KMS-11 (cell line): ENCODE results near the gene STX8.
"Not testable (repeated sequence)": the region's sequence is repeated elsewhere in the genome, so short reads cannot be mapped to it uniquely, and the experiment has no call there.

Source experiments
- H2AFZ ChIP-seq: fragments of 200-600 bp; sonication (generic); 2 replicates; pipeline ENCODE4 v1.6.1; 2016; ENCODE audit warnings: antibody characterized with exemption, mixed run types, low read depth
- H3K27ac ChIP-seq: fragments of 200-600 bp; sonication (generic); 2 replicates; pipeline ENCODE4 v1.6.1; 2016; ENCODE audit warnings: mild to moderate bottlenecking, mixed run types
- H3K27me3 ChIP-seq: fragments of 200-600 bp; sonication (generic); 2 replicates; pipeline ENCODE4 v1.6.1; 2017; ENCODE audit warnings: mild to moderate bottlenecking, low read depth, mixed run types, moderate library complexity; ENCODE audit not compliant: insufficient read depth
- H3K36me3 ChIP-seq: fragments of 200-600 bp; sonication (generic); 2 replicates; pipeline ENCODE4 v1.6.1; 2017; ENCODE audit warnings: mild to moderate bottlenecking, mixed run types; ENCODE audit not compliant: insufficient read depth
- H3K4me1 ChIP-seq: fragments of 200-600 bp; sonication (generic); 2 replicates; pipeline ENCODE4 v1.6.1; 2016; ENCODE audit warnings: mild to moderate bottlenecking, low read depth, mixed run types; ENCODE audit not compliant: poor library complexity, severe bottlenecking
- H3K4me2 ChIP-seq: fragments of 200-600 bp; sonication (generic); 2 replicates; pipeline ENCODE4 v1.7.0; 2016; ENCODE audit warnings: mild to moderate bottlenecking, mixed run types
- H3K4me3 ChIP-seq: fragments of 200-600 bp; sonication (generic); IDR thresholded peaks from 2 replicates; pipeline ENCODE4 v1.6.1; 2017; ENCODE audit warnings: low read depth, low read length, mixed read lengths; ENCODE audit not compliant: insufficient read depth
- H3K79me2 ChIP-seq: fragments of 200-600 bp; sonication (generic); 2 replicates; pipeline ENCODE4 v1.6.1; 2016; ENCODE audit warnings: low read depth, mixed run types; ENCODE audit not compliant: insufficient read depth
- H3K9ac ChIP-seq: fragments of 200-600 bp; sonication (generic); 2 replicates; pipeline ENCODE4 v1.6.1; 2016; ENCODE audit warnings: mild to moderate bottlenecking, mixed run types
- H4K20me1 ChIP-seq: fragments of 200-600 bp; sonication (generic); 2 replicates; pipeline ENCODE4 v1.6.1; 2016; ENCODE audit warnings: mild to moderate bottlenecking, mixed run types; ENCODE audit not compliant: insufficient read depth
- CTCF ChIP-seq: fragments of 200-600 bp; sonication (generic); conservative IDR thresholded peaks from 2 replicates; pipeline ENCODE4 v1.6.1; 2017; ENCODE audit warnings: low read depth, mild to moderate bottlenecking, antibody characterized with exemption, low read length, moderate library complexity, mixed read lengths

The STX8 gene

GRCh38 chr17:9571201-9571600 lies 4.4 kb downstream of the STX8 start:
- Histone ChIP-seq H3K4me2 (no peak overlapping the region), H3K79me2 (no peaks in the 10 kb centered on the region), H2AFZ (no peak overlapping the region), H3K9ac (no peak overlapping the region), H3K27ac (no peak overlapping the region), H4K20me1 (no peaks in the 10 kb centered on the region), H3K4me3 (no peak overlapping the region), H3K27me3 (no peaks in the 10 kb centered on the region), H3K4me1 (no peaks in the 10 kb centered on the region), H3K36me3 (no peaks in the 10 kb centered on the region)
- no peak for TF ChIP-seq CTCF

- H3K27me3 ChIP-seq: no peaks in the 10 kb centered on the region
Measured at GRCh38 chr17:9568957-9569588, 6.5 kb downstream of the STX8 start.

GRCh38 chr17:9568004-9568403 lies 7.6 kb downstream of the STX8 start:
- no peaks in the 10 kb centered on the region for H4K20me1 ChIP-seq
- no peak overlapping the region for H3K9ac ChIP-seq
- H3K4me3 ChIP-seq: no peak overlapping the region
- no peak overlapping the region for H2AFZ ChIP-seq
- H3K79me2 ChIP-seq: no peaks in the 10 kb centered on the region
- H3K4me1 ChIP-seq: no peaks in the 10 kb centered on the region
- H3K27ac ChIP-seq: no peak overlapping the region
- no peak for TF ChIP-seq CTCF
- no peaks in the 10 kb centered on the region for H3K36me3 ChIP-seq
- H3K27me3 ChIP-seq: no peaks in the 10 kb centered on the region
- no peak overlapping the region for H3K4me2 ChIP-seq

More at GRCh38 chr17:9568957-9569588, 6.5 kb downstream of the STX8 start:
- no peak overlapping the region for H3K4me2 ChIP-seq
- H3K4me1 ChIP-seq: no peaks in the 10 kb centered on the region
- H3K27ac ChIP-seq: no peak overlapping the region
- H3K4me3 ChIP-seq: no peak overlapping the region
- H3K36me3 ChIP-seq: no peaks in the 10 kb centered on the region
- H3K9ac ChIP-seq: no peak overlapping the region
- H2AFZ ChIP-seq: no peak overlapping the region
- H3K79me2 ChIP-seq: no peaks in the 10 kb centered on the region
- no peaks in the 10 kb centered on the region for H4K20me1 ChIP-seq
- no peak for TF ChIP-seq CTCF

GRCh38 chr17:9566739-9567138 lies 8.9 kb downstream of the STX8 start:
- H3K4me3 ChIP-seq, H3K27me3 ChIP-seq, H3K79me2 ChIP-seq, H2AFZ ChIP-seq, H4K20me1 ChIP-seq, H3K4me1 ChIP-seq, H3K9ac ChIP-seq, H3K27ac ChIP-seq, H3K36me3 ChIP-seq, H3K4me2 ChIP-seq: not testable (repeated sequence)

- no peak overlapping the region for H3K4me2 ChIP-seq
- no peak overlapping the region for H3K9ac ChIP-seq
- no peak overlapping the region for H2AFZ ChIP-seq
- TF ChIP-seq CTCF: no peak
- H3K79me2 ChIP-seq: no peaks in the 10 kb centered on the region
- H3K27me3 ChIP-seq: no peaks in the 10 kb centered on the region
- no peaks in the 10 kb centered on the region for H4K20me1 ChIP-seq
- no peak overlapping the region for H3K27ac ChIP-seq
- H3K4me3 ChIP-seq: no peak overlapping the region
- H3K4me1 ChIP-seq: no peaks in the 10 kb centered on the region
- no peaks in the 10 kb centered on the region for H3K36me3 ChIP-seq
Measured at GRCh38 chr17:9566067-9566466, 9.6 kb downstream of the STX8 start.
